DMS114 treated with DMSO at 0.1 percent for 48 hours (cell line): ENCODE data around the gene TSPOAP1.

Source experiments
- DNase-seq: peaks from one replicate; lab custom pipeline; 2025; ENCODE audit not compliant: unreplicated experiment; lab: John Stamatoyannopoulos, UW

Gene TSPOAP1

DNA sequence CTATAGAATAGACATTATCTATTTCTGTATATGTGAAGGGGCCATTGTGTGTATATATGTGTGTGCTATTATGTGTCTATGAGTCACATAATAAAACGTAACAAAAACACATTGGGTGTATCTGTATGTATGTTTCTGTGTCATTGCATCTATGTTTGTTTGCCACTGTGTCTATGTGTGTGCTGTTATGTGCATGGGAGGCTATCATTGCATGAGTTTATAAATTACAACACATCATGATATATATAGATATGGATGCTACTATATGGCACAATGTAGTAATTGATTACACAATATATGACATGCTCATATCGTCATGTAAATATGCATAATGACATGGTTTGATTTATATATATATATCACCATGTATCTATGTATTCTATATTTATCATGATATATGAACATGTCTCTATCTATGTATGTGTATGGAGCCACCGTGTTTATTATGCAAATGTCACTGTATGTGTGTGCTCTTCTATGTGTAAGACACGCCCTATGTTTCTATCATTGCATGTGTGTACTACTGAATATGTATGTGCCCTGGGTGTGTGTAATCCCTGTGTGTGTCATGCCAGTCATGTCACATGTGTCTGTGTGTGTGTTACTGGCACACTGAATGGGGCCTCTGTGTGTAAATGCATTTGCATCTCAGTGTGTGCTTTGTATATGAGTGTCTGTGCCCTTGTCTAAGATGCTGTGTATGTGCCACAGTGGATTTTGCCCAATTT, 1.4 kb upstream of the TSPOAP1 start:
- DNase-seq: no peak

DNA sequence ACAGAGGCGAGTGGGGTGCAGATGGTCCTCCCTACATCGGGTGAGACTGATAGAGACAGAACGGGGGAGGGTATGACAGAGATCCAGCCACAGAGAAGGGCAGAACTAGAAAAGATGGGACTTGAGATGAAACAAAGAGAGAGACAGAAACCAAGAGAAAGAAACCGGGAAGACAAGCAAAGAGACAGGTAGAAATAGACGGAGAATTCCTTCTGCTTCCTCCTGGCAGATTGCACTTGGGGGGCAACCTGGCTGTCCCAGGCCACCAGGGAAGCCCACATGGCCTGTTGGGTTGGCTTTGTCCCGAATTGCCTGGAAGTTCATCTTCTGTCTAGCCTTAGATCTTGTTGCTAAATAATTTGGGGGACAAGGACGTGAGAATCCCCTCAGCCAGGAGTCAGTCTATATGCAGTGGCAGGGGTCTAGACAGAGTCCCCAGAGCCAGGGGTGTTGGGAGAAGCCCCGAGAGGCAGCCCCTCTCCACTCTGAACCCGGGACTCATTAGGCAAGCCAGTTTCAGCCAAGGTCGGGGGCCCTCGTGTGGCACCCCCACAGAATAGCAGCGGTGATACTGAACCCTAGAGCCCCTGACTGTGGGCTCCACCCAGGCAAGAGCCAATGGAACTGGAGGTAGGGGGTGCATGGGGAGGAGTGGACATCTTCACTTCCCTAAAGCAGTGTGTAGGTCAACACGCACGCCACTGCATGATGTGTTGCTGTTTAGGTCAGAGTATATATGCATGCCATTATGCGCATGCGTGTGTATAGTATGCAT, 627 bp upstream of the TSPOAP1 start:
- DNase-seq: no peak

DNA sequence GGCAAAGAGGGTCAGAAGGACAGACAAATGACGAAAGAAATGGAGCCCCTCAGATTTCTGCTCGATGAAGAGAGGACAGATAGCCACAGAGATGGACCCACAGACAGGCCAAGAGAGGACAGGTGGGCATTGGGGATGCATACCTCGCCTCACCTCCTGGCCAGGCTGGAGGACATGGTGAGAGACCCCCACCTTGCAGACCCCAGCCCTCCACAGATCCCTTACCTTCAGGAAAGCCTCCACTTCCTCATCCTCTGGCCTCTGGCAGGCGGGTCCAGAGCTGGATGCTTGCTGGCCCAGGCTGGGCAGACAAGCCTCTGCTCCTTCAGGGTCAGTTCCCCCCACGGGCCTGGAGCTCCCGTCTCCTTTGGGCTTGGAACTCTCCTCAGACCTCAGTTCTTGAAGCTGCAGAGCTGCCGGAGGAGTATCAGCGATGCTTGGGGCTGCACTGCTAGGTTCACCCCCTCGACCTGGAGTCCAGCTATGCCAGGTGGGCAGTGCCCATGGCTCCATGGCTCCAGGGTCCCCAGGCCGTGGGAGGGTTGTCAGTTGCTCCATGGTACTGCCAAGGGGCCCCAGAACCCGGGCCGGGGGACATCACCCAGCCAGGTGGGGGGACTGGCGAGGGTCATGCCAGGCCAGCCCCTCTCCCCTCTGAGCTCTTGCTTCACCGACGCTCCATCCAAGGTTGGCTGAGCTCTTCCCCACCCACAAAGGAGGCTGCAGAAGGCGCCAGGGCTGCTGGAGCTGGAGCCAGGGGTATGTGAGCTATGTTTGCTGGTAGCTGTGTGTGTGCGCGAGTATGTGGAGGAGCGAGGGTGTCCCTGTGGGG, 1.0 kb downstream of the TSPOAP1 start:
- no peak for DNase-seq

DNA sequence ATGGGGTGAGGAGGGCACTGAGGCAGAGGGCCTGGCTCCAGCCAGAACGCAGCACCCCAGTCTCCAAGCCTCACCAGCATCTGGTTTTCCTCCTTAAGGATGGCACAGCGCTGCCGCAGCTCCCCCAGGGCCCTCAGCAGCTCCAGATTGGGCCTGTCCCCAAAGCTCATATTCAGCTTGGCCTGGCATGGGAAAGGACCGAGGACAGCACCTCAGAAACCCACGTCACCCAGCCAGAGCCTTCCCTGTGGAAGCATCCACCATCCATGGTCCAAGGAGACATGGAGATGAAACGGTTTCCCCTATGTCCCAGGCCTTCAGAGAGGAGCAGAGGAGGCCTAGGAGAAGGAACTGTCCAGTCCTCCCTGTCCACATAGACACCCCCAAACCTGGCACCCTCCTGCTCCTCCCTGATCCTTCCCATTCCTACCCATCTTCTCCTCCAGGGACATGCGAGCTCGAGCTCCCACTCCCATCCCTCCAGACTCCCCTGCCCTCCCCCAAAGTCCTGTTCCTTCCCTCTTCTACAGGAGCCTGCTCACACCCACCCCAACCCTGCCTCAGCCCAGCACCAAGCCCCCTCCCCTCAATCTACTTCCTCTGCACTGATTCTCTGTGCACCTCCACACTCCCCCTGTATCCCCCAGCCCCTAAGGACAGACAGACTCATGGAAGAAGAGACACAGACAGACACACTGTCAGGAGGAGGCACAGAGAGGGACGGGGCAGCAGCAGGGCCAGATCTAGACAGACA, 1.8 kb downstream of the TSPOAP1 start:
- DNase-seq: no peak

DNA sequence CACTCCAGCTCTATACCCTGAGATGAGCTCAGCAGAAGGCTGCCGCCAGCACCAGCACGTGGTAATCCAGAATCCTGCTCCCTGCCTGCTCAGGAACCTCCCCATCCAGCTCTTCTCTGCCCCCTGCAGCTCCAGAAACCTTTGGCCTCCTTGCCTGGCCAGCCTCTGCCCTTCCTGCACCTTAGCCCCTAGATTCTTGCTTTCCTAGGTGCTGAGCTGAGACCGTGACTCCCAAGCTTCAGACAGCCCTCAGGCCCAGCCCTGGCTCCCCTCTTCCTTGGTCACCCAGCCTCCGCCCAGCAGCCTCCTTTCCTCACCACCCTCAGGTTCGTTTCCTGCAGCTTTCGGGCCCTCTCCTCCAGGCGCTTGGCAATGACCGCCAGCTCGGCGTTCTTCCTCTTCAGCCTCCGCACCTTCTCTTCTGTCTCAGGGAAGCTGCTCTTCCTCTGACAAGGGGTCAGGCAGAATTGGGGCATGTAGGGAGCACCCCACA, 2.6 kb downstream of the TSPOAP1 start:
- DNase-seq: no peak

DNA sequence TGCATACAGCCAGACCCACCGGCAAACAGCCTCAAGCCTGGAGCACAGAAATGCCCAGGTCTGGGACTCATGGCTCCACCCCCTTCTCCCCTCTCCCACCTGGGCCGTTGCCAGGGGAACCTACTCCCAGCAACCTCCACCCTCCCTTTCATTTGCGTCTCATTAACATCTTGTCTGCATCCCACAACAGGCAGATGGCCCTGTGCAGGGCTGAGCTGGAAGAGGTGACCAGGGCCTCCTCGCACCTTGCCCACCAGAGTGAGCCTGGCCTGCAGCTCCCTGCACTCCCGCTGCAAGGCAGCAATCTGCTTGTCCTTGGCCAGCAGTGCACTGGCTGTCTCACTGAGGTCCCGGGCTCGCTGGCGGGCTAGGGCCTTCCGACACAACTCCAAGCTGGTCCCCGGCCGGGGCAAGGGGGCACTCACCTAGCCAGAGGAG, 3.3 kb downstream of the TSPOAP1 start:
- no peak for DNase-seq

DNA sequence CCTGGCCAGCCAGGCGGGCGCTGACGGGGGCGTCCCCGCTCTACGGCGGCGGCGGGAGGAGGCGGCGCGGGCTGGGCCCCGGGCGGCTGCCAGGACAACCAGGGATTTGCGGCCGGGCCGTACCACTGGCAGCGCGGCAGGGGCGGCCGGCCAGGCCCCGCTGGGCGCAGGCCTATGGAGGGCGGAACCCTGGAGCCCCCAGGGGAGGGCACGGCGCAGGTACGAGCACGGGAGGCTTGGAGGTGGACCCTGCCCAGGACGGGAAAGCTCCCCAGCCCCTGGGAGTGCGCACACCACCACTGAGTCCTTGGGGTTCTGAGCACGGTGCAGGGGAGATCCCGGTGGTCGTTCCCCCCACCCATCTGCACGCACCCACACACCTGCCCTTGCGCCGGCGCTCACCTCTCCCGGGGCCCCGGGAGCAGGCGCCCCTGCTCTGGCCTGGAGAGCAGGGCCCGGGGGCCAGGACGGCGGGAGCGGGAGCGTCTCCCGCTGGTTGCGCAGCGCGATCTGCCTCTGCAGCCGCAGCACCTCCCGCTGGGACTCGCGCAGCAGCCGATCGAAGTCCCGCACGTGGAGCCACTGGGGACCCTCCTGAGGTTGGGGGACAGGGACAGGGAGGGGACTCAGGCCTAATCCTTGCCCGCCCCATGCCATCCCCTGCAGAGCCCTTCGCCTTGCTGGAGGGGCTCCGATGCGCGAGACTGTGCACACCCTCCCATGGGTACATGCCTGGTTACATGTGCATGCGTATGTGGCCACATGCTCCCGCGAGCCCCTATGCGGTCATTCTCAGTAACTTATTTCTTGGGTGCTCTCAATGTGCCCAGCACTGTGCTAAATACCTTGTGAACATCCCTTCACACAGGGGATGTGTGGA, 3.9 kb downstream of the TSPOAP1 start:
- no peak for DNase-seq

DNA sequence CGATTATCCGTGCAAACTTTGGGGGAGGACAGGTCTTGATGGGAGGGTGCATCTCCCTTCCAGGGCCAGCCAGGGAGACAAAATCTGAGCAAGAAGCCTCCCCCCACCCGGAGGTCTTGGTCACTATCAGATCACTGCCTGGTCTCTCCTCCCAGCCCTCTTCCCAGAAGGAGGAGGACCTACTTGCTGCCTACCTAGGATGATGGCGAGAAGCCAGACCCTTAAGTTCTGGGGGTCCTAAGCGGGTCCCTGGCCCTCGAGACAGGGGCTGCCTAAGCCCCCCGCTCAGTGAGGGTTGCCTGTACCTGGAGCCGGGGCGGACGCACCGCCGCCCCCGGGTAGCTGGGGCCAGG, 4.6 kb downstream of the TSPOAP1 start:
- no peak for DNase-seq

DNA sequence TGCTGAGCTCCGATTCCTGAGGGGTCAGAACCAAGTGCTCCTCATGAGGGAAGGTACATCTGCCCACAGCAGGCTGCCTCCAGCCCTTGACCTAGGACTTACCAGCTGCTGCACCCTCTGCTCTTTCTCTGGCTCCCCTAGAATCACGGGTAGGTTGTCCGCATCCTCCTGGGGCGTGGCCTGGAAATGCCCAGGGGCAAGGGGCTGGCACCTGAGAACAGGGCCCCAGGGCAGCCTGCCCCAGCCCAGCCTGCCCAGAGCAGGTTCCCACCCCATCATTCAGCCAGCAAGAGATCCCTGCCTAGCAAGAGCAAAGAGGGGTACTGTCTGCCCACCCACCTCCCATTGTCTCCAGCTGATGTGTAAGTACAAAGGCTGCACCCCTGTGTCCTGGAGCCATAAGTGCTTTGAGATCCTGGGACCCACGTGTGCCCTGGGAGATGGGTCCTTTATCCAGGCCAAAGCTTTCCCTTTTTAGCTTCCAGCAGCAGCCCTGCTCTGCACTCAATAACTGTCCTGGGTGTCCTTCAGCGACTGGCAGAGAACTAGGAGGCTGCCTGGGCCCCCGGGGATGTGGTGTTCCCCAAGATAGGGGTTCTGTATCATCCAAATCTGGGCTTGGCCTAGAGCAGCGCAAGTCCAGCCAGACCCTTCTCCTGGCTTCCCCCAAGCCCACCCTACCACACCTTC, 5.1 kb downstream of the TSPOAP1 start:
- no peak for DNase-seq

DNA sequence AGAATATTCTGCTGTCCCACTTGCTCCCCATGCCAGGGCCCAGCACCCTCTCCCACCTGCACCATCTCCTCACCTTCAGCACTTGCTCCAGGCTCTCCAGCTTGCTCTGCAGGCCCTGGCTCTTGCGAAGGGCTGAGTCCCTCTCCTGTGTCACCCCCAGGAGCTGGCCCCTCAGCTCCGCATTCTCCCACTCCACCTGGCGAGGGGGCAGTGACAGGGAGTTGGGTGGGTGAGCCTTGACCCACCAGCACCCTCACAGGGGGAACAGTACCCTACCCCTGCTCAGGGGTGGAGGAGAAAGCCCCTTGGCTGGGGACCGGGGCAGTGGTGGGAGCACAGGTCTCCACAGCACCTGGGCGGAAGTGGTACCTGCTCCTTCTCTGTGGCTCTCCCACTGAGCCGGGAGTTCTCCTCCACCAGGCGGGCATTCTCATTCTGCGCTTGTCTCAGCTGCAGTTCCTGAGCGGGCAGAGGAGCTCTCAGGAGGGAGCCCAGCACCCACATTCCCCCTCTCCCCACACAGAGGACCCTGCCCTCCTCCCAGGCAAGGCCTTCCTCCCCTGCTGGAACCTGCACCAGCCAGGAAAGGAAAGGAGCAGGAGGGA, 5.9 kb downstream of the TSPOAP1 start:
- DNase-seq: no peak

DNA sequence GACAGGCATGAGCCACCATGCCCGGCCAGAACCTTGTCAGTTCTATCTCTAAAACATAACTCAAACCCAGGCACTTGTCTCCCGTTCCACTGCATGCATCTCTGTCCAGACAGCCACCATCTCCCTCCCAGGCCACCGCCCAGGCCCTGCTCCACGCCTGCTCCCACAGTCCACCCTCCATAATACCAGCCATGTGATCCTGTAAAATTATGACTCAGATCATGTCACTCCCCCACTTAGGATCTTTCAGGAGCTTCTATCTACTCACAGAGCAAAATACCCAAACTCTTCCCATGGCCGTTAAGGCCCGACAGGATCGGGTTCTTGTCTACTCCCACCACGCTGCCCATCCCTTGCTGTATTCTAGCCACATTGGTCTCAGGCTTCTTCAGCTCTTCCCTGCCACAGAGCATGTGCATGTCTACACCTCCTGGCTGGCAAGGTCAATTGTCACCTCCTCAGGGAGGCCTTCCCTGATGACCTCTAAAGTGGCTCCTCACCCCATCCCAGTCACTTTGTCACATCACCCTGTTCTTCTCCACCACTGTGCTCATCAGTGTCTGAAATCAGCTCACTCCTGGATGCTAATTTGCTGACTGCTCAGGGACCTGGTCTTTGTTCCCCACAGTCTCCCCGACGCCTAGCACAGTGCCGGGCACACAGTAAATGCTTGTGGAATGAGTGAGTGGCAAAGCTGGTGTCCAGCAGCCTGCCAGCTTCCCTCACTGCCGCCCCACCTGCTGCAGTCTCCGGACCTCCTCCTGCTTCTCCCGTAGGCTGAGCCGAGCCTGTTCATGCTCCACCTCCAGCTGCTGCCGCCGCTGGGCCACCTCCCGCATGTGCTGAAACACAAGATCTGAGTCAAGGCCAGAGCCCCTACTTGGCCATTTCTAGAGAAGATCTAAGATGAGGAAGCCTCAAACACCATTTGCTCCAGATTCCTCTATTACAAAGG, 6.7 kb downstream of the TSPOAP1 start:
- no peak for DNase-seq

DNA sequence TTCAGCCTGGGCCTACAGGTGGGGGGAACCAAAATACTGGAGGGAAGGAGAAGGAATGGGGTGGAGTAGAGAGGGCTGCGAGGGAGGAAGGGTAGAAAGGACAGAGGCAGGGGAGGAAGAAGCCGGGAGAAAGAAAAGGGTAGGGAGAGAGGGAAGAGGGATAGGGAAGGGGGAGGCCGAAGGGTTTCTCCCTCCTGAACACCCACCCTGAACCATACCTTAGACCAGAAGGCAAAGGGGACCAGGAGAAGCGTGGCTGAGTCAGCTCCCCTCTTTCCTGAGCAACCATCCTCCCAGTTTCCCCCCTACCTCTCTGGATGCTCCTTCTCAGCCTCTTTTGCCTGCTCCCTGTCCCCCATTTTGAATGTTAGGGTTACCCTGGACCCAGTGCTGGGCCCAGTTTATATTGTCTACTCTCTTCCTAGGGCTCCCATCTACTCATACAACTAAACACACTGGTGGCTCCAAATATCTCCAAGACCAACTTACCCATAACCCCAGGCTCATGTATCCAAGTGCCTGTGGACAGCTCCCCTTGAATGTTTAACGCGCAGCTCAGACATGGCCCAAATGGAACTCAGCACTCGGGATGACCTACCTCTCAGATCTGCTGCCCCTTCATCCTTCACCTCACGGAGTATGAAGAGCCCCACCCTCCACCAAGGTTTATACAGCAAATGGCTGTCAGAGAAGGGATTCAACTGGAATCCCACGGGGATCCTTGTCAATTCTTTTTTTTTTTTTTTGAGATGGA, 7.8 kb downstream of the TSPOAP1 start:
- DNase-seq: no peak

DNA sequence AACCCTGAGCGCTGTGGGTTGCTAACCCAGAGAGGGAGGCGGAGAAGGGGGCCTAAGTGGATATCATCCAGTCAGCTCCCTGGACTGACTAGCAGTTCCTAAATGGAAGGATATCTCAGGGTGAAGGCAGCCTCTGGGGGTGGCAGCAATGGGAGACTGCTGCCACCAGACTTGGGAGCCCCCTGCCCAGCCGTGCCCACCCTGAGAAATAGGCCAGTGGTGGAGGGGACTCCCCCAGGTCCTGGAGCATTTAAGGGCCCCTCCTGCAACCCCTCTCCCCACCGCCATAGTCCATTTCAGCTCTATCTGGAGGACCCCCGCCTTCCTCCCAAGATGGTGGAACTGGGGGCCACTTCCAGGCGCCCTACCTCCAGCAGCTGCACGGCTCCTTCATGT, 8.4 kb downstream of the TSPOAP1 start:
- DNase-seq: no peak

DNA sequence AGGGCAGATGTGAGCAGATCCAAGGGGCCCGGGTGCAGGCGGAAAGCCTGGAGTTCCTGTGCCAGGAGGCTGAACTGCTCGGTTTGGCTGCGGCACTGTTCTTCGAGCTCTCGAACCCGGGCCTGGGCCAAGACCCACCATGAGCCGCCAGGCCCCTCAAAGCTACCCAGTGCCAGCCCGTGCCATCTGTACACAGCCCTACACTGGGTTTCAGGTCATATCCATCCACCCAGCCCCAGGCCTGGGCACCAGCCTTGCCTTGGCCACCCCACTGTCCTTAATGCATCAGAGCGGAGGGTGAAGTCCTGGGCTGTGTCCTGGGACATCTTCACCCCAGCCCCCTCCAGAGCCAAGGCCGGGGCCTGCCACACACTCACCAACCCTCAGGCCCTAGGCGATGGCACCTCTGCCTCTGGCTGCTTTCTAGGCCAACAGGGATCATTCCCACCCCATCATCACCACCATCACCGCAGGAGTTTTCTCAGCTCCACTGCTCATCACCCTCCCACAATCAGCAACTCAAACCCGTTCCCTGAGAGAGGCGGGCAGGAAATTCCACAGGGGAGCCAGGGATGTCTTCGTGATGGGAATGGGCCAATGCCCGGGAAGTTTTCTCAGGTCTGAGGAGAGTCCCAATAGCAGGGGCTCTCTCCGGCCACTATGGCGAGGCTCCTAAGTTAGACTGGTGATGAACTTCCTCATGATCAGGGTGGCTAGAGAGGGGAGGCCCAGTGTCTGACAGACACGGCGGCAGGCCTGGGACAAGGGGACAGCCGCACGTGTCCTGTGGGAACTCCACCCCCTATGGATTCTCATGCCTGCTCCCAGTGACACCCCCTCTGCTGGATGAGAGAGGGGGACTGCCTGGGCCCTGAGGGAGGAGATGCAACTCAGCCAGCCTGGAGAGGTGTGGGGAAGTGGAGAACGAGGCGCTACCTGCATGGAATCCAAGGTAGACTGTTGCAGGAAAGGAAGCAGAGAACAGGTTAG, 9.1 kb downstream of the TSPOAP1 start:
- no peak for DNase-seq

DNA sequence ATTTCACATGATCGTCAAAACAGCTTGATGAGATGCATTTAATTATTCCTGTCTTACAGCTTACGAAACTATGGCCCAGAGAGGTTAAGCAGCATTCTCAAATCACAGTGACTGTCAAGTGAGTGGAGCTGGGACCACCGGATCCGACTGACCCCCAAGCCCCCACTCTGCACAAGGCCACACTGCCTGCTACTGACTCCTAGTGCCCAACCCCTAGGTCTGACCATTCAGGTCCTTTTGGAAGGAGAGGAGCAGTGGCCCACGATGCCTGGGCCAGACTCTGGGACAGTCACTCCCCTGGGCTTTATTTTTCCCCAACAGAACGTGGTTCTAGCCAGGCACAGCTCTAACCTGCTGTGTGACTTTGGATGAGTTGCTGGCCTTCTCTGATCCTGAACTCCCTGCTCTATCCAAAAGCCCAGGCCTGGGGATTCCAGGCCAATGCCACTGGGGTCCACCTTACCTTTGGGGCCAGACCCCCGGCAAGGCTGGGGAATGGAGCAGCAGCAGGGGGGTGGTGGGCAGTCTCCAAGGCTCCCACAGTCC, 9.9 kb downstream of the TSPOAP1 start:
- DNase-seq: no peak

DNA sequence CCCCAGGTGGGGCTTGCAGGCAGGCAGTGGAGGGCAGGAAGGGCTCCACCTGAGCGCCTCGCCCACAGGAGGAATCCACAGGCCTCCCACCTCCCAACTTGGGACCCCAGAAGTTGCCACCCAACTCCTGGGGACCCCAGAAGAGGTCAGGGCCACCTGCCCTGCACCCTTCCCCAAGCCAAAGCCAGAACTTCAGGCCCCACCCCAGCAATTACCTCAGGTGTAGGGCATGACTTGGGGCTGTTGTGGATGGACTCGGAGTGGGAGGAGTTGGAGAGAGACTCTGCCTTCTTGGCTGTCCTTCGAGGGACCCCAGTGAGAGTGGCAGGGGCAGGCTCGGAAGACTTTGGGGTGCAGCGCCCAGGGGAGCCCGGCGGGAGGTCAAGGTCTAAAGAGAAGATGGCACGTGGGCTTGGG, 10.5 kb downstream of the TSPOAP1 start:
- DNase-seq: no peak
